CD14-positive monocyte (primary cell): ENCODE results near the gene COMP. TPM values are rescaled to one million over a fixed set of nuclear protein-coding genes. Genes with fewer than 3 reads are reported as not detected.
A peak's percentile ranks its signal among the peaks of the same experiment; 100 is the strongest.

ENCODE experiments used
- DNase-seq, 3 donors: peaks; one replicate each; pipeline ENCODE4 v3.0.0-alpha.2; 2011 to 2022
- H2AFZ ChIP-seq: 2 replicates; pipeline ENCODE4 v1.6.0; 2012; ENCODE audit warnings: mild to moderate bottlenecking, low read depth, low read length, inconsistent platforms; ENCODE audit not compliant: insufficient read depth, poor library complexity, severe bottlenecking
- H3K27ac ChIP-seq, 2 donors: 1 replicate in 1 of 2; 2 replicates in 1 of 2; pipeline ENCODE4 v1.5.1; 2012 to 2013; ENCODE audit warnings: low read length in 2 of 2, control low read depth in 1 of 2, inconsistent platforms in 1 of 2, low read depth in 1 of 2, mild to moderate bottlenecking in 1 of 2
- H3K27me3 ChIP-seq, 2 donors: one replicate each; pipeline versions ENCODE4 v1.6.0 to v1.6.1; 2011 to 2013; ENCODE audit warnings: low read length in 2 of 2; ENCODE audit not compliant: control insufficient read depth in 2 of 2, insufficient read depth in 2 of 2
- H3K36me3 ChIP-seq, 2 donors: replicated peaks in 1 of 2; 1 replicate in 1 of 2; 2 replicates in 1 of 2; pipeline versions ENCODE4 v1.5.1 to v1.6.1; 2012 to 2013; ENCODE audit warnings: low read length in 2 of 2, control low read depth in 1 of 2, inconsistent platforms in 1 of 2, mild to moderate bottlenecking in 1 of 2; ENCODE audit not compliant: insufficient read depth in 2 of 2, control insufficient read depth in 1 of 2
- H3K4me1 ChIP-seq, 2 donors: 1 replicate in 1 of 2; 2 replicates in 1 of 2; pipeline versions ENCODE4 v1.5.1 to v1.6.1; 2012 to 2013; ENCODE audit warnings: low read length in 2 of 2, control low read depth in 1 of 2, inconsistent platforms in 1 of 2, mild to moderate bottlenecking in 1 of 2, moderate library complexity in 1 of 2; ENCODE audit not compliant: insufficient read depth in 2 of 2, control insufficient read depth in 1 of 2
- H3K4me2 ChIP-seq: replicated peaks from 2 replicates; pipeline ENCODE3; 2012; ENCODE audit warnings: low read length, moderate library complexity, mild to moderate bottlenecking; ENCODE audit not compliant: poor library complexity, severe bottlenecking; ENCODE audit errors: extremely low read depth
- H3K4me3 ChIP-seq, 3 experiments: fragments of 200-600 bp in 1 of 3; sonication (generic) in 1 of 3; replicated peaks in 1 of 3; 1 replicate in 2 of 3; 2 replicates in 1 of 3; pipeline ENCODE4 v1.5.1; 2011 to 2013; ENCODE audit warnings: low read length in 3 of 3, mild to moderate bottlenecking in 3 of 3, control low read depth in 2 of 3, low read depth in 2 of 3, inconsistent platforms in 1 of 3, moderate library complexity in 1 of 3
- H3K79me2 ChIP-seq: 2 replicates; pipeline ENCODE4 v1.6.0; 2012; ENCODE audit warnings: mild to moderate bottlenecking, control low read depth, inconsistent platforms, low read length, moderate library complexity; ENCODE audit not compliant: insufficient read depth
- H3K9ac ChIP-seq: 2 replicates; pipeline ENCODE4 v1.6.0; 2017; ENCODE audit warnings: low read length, mild to moderate bottlenecking; ENCODE audit not compliant: insufficient read depth, poor library complexity, severe bottlenecking
- H3K9me3 ChIP-seq, 2 donors: replicated peaks in 1 of 2; 1 replicate in 1 of 2; 2 replicates in 1 of 2; pipeline versions ENCODE4 v1.5.1 to v1.6.1; 2012 to 2013; ENCODE audit warnings: low read length in 2 of 2, control low read depth in 1 of 2; ENCODE audit not compliant: control insufficient read depth in 1 of 2, insufficient read depth in 1 of 2
- H4K20me1 ChIP-seq: 2 replicates; pipeline ENCODE4 v1.6.0; 2012; ENCODE audit warnings: mild to moderate bottlenecking, low read length, control low read depth, moderate library complexity; ENCODE audit not compliant: insufficient read depth
- H3K27ac Mint-ChIP-seq, 7 donors: one replicate each; pipeline ENCODE4 v1.8.0; 2020; ENCODE audit warnings: mild to moderate bottlenecking in 7 of 7, mixed read lengths in 7 of 7, moderate library complexity in 6 of 7, inconsistent platforms in 2 of 7
- H3K27me3 Mint-ChIP-seq, 3 donors: one replicate each; pipeline ENCODE4 v1.8.0; 2021 to 2022; ENCODE audit warnings: low read depth in 3 of 3, mild to moderate bottlenecking in 3 of 3, mixed read lengths in 3 of 3, moderate library complexity in 3 of 3, inconsistent platforms in 1 of 3
- H3K36me3 Mint-ChIP-seq, 2 donors: one replicate each; pipeline ENCODE4 v1.8.0; 2020; ENCODE audit warnings: mixed read lengths in 2 of 2, inconsistent platforms in 1 of 2, mild to moderate bottlenecking in 1 of 2
- H3K4me1 Mint-ChIP-seq: one replicate; pipeline ENCODE4 v1.8.0; 2020; ENCODE audit warnings: mild to moderate bottlenecking, mixed read lengths
- H3K4me3 Mint-ChIP-seq, 2 donors: one replicate each; pipeline ENCODE4 v1.8.0; 2020; ENCODE audit warnings: mild to moderate bottlenecking in 2 of 2, mixed read lengths in 2 of 2, moderate library complexity in 1 of 2
- H3K9me3 Mint-ChIP-seq, 7 donors: one replicate each; pipeline ENCODE4 v1.8.0; 2020 to 2022; ENCODE audit warnings: mixed read lengths in 7 of 7, mild to moderate bottlenecking in 6 of 7, moderate library complexity in 6 of 7, inconsistent platforms in 2 of 7
- WGBS: methylation state at CpG from one replicate; pipeline ENCODE4 v1.1.5; 2013; ENCODE audit warnings: missing lambda C conversion rate; ENCODE audit not compliant: insufficient coverage; 5-methylcytosine and 5-hydroxymethylcytosine counted together
- intact Hi-C, 2 donors: fragments of 100-400 bp; cut with micrococcal nuclease; formaldehyde crosslinking; loops; one replicate each; pipeline versions ENCODE4 v1.15.0 to v1.15.1; 2023
- polyA plus RNA-seq, 3 donors: library from polyadenylated mRNA; depleted of rRNA in 1 of 3; unstranded in 2 of 3; stranded (reverse) in 1 of 3; fragments of 300-500 nt in 2 of 3; fragments of >200 nt in 1 of 3; fragmentation: Illumina TruSeq in 2 of 3; gene quantifications; 1 replicate in 2 of 3; 2 replicates in 1 of 3; pipeline ENCODE4 v1.2.3, GENCODE V29; 2012 to 2021
- TF ChIP-seq, protein P1 (sequence below): fragments of 200-600 bp; IDR thresholded peaks from one replicate; pipeline ENCODE4 v1.8.0; 2022; ENCODE audit warnings: antibody characterized with exemption, mild to moderate bottlenecking

The COMP gene
- polyA plus RNA-seq, 3 donors = not detected

DNA sequence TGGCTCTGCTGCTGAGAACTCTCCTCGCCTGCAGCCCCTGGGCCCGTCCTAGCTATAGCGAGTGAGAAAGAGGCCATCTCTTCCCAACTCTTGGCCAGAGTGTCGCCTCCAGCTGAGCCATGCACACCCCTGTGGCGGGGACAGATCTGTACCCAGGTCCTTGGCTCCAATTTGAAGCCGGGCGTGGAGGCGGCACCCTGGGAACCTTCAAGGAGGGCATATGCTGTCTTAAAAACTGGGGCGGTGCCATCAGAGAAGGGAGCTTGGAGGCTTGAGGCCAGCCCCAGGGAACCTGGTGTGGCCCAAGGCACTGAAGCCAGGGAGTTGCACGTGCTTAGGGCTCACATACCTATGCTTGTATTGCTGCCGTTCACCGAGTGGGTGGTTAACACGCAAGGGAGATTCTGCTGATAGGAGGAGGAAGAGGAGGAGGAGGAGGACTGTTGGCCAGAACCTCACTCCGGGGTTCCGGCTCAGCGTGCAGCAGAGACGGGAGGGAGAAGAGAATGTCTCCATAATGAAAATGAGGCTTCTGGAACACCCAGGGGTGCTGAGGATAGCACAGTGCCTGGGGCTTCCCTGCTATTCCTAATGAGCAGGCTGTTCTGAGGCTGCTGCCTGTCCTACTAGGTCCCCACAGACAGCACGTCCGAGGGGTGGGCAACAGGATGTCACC lies 40.7 kb downstream of the COMP start:
- Histone ChIP-seq H3K4me1 (no peaks in the 10 kb centered on the region), H4K20me1 (no peaks in the 10 kb centered on the region), H3K27ac (no peak overlapping the region), H3K27me3 (no peaks in the 10 kb centered on the region), H3K36me3 (peaks cover 27 to 39% of the 10 kb centered on the region in 2 donors), H3K79me2 (no peaks in the 10 kb centered on the region), H3K9ac (no peak overlapping the region), H2AFZ (no peak overlapping the region), H3K9me3 (no peaks in the 10 kb centered on the region), H3K4me3 (no peak overlapping the region), H3K4me2 (no peak overlapping the region)
- Mint-ChIP-seq H3K4me1 (no peaks in the 10 kb centered on the region), H3K27me3 (peaks cover 0 to 7% (median 0%) of the 10 kb centered on the region in 3 donors), H3K36me3 (peaks cover 33 to 50% of the 10 kb centered on the region in 2 donors), H3K27ac (peak overlapping the region in 1 of 7 donors; percentile 50), H3K9me3 (peaks cover 0 to 5% (median 0%) of the 10 kb centered on the region in 7 donors), H3K4me3 (no peak overlapping the region)
- intact Hi-C loops = no loop called here
- over 99% methylated on average over 19 of the region's 19 CpGs for WGBS
- no peak for DNase-seq
- TF ChIP-seq, protein P1, sequence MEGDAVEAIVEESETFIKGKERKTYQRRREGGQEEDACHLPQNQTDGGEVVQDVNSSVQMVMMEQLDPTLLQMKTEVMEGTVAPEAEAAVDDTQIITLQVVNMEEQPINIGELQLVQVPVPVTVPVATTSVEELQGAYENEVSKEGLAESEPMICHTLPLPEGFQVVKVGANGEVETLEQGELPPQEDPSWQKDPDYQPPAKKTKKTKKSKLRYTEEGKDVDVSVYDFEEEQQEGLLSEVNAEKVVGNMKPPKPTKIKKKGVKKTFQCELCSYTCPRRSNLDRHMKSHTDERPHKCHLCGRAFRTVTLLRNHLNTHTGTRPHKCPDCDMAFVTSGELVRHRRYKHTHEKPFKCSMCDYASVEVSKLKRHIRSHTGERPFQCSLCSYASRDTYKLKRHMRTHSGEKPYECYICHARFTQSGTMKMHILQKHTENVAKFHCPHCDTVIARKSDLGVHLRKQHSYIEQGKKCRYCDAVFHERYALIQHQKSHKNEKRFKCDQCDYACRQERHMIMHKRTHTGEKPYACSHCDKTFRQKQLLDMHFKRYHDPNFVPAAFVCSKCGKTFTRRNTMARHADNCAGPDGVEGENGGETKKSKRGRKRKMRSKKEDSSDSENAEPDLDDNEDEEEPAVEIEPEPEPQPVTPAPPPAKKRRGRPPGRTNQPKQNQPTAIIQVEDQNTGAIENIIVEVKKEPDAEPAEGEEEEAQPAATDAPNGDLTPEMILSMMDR = no peak

DNA sequence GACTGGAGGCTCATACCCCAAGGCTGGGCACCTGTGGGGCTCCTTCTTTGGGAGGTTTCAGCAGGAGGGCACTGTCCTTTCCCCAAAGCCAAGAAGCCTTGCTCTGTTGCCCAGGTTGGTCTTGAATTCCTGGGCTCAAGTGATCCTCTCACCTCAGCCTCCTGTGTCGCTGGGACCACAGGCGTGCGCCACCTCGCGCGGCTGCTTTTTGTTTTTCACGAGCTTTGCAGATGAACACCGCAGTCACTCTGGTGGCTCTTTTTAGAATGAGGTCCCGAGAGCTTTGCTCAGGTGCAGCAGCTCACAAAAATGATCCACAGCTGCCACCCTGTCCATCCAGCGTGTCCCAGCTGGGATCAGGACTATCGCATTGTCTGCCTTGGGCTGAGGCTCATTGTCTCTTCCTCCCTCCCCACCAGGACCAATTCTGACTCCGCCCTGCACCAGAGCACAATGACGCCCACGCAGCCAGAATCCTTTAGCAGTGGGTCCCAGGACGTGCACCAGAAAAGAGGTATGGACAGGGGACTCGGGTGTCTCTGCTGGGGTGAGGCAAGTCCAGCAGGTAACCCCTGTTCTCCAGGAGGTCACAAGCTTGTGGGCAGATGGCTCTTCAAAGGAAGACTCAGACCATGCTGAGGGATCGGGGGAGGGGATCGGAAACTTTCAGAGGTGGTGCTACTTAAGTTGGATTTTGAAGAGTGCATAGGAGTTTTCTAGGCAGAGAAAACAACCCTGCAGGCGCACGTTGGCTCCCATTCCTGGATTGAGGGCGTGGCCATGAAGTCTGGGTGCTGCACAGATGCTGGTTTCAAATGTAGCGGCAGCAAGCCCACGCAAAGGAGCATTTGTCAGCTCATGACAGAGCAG lies 41.5 kb downstream of the COMP start:
- Histone ChIP-seq H2AFZ (no peak overlapping the region), H3K36me3 (peaks cover 27 to 35% of the 10 kb centered on the region in 2 donors), H3K9me3 (no peaks in the 10 kb centered on the region), H3K4me1 (no peaks in the 10 kb centered on the region), H3K4me3 (no peak overlapping the region), H4K20me1 (no peaks in the 10 kb centered on the region), H3K9ac (no peak overlapping the region), H3K27me3 (no peaks in the 10 kb centered on the region), H3K27ac (no peak overlapping the region), H3K4me2 (no peak overlapping the region), H3K79me2 (no peaks in the 10 kb centered on the region)
- peak overlapping the region in 1 of 7 donors; percentile 53 for H3K27ac Mint-ChIP-seq
- H3K9me3 Mint-ChIP-seq = peaks cover 0 to 5% (median 0%) of the 10 kb centered on the region in 7 donors
- DNase-seq = no peak
- H3K4me1 Mint-ChIP-seq = no peaks in the 10 kb centered on the region
- H3K4me3 Mint-ChIP-seq = no peak overlapping the region
- TF ChIP-seq, protein P1 = no peak
- H3K27me3 Mint-ChIP-seq = peaks cover 0 to 7% (median 0%) of the 10 kb centered on the region in 3 donors
- H3K36me3 Mint-ChIP-seq = peaks cover 32 to 46% of the 10 kb centered on the region in 2 donors
- WGBS = 96% methylated on average over 23 of the region's 23 CpGs
- intact Hi-C loops = no loop called here
